Cardiac muscle cell (in vitro differentiated cells and primary cell): Measurements from ENCODE around the gene ACTA2. TPM values are rescaled to one million over a fixed set of nuclear protein-coding genes. Genes with fewer than 3 reads are reported as not detected.

ENCODE experiments used
- DNase-seq, 2 donors: peaks; one replicate each; pipeline versions ENCODE4 v3.0.0 to v3.0.0-alpha.2; 2010 to 2017; ENCODE audit warnings: low read depth in 1 of 2, low spot score in 1 of 2
- H3K27ac ChIP-seq: fragments of 200-600 bp; sonication (generic); 2 replicates; pipeline ENCODE4 v1.5.1; 2016
- H3K27me3 ChIP-seq: fragments of 200-600 bp; sonication (generic); 2 replicates; pipeline ENCODE4 v1.6.0; 2016; ENCODE audit warnings: control low read depth
- H3K36me3 ChIP-seq: fragments of 200-600 bp; sonication (generic); 2 replicates; pipeline ENCODE4 v1.5.1; 2016; ENCODE audit warnings: control low read depth
- H3K4me1 ChIP-seq: fragments of 200-600 bp; sonication (generic); 2 replicates; pipeline ENCODE4 v1.8.1; 2017; ENCODE audit warnings: low read depth, mild to moderate bottlenecking, mixed run types
- H3K4me3 ChIP-seq: fragments of 200-600 bp; sonication (generic); 2 replicates; pipeline ENCODE4 v1.5.1; 2016; ENCODE audit warnings: mild to moderate bottlenecking
- H3K9me3 ChIP-seq: fragments of 200-600 bp; sonication (generic); 2 replicates; pipeline ENCODE4 v1.5.1; 2017; ENCODE audit warnings: low read depth, mild to moderate bottlenecking, control low read depth
- CTCF ChIP-seq: IDR thresholded peaks from 2 replicates; pipeline ENCODE4 v1.5.1; 2012; ENCODE audit warnings: low read depth, mild to moderate bottlenecking, low read length
- polyA plus RNA-seq: library from polyadenylated mRNA; unstranded; fragments of >200 nt; fragmentation: Nextera tagmentation; extraction: Ambion mirVana; gene quantifications from 2 replicates; pipeline ENCODE4 v1.2.1, GENCODE V29; 2016
- total RNA-seq: library from RNA; depleted of rRNA; stranded (reverse); fragments of >200 nt; gene quantifications from 2 replicates; pipeline ENCODE4 v1.2.3, GENCODE V29; 2016

Gene ACTA2
- total and polyA plus RNA-seq, 2 experiments from 2014 or later = 405 to 2,064 TPM

DNA sequence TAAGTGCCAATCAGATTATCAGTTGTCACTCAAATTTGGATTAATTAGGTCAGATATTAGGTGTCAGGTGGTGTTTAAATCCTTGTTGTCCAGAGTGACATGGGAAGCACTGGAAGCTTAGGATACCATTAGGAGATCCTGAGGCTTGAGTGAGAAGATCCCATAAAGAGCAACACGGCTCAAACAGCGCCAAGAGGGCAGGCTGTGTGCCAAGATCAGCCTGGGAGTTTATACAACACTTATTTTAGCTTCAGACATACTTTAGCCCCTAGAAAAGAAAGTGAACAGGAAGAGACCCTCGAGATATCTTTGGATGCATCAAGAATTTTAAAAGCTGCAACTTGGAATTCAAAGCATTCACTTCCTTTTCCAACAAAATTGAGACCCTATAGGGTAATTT, 14.2 kb upstream of the ACTA2 start:
- no peak for DNase-seq
- Histone ChIP-seq H3K36me3 (no peaks in the 10 kb centered on the region), H3K4me3 (no peak overlapping the region), H3K27me3 (no peaks in the 10 kb centered on the region), H3K9me3 (no peaks in the 10 kb centered on the region), H3K27ac (peak overlapping the region; percentile 65), H3K4me1 (peaks cover 15% of the 10 kb centered on the region)
- TF ChIP-seq CTCF = no peak

GRCh38 chr10:88964869-88965415, 12.4 kb upstream of the ACTA2 start:
- Histone ChIP-seq H3K9me3 (peaks cover 2% of the 10 kb centered on the region), H3K27ac (no peak overlapping the region), H3K4me3 (no peak overlapping the region), H3K36me3 (no peaks in the 10 kb centered on the region), H3K4me1 (peaks cover 15% of the 10 kb centered on the region), H3K27me3 (no peaks in the 10 kb centered on the region)
- DNase-seq = peak in 1 of 2 donors; percentile 44
- no peak for TF ChIP-seq CTCF

- Histone ChIP-seq H3K9me3 (peaks cover 2% of the 10 kb centered on the region), H3K4me1 (peaks cover 15% of the 10 kb centered on the region), H3K27ac (no peak overlapping the region), H3K36me3 (no peaks in the 10 kb centered on the region), H3K4me3 (no peak overlapping the region), H3K27me3 (no peaks in the 10 kb centered on the region)
- DNase-seq = no peak
- TF ChIP-seq CTCF = no peak
Measured at GRCh38 chr10:88964360-88964759, 11.8 kb upstream of the ACTA2 start.

DNA sequence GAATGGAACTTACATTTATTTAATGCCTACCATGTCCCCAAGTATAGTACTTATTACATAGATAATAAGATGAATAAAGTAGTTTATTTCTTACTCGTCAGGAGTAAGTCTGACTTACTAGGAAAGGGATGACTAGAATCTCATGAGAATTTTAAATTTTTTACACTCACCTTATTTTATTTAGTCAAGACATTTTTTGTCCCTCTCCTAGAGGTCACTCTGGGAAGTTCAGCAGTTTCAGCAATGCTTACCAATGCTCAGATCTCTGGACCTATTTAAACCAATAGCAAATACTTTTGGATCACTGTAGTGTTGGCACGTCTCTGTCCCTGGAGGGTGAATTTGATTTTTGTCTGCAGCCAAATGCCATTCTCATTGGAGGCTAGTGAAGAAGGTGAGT, 10.7 kb upstream of the ACTA2 start:
- Histone ChIP-seq H3K4me3 (no peak overlapping the region), H3K36me3 (no peaks in the 10 kb centered on the region), H3K9me3 (peaks cover 2% of the 10 kb centered on the region), H3K27ac (no peak overlapping the region), H3K4me1 (peaks cover 15% of the 10 kb centered on the region), H3K27me3 (no peaks in the 10 kb centered on the region)
- no peak for DNase-seq
- TF ChIP-seq CTCF = no peak

DNA sequence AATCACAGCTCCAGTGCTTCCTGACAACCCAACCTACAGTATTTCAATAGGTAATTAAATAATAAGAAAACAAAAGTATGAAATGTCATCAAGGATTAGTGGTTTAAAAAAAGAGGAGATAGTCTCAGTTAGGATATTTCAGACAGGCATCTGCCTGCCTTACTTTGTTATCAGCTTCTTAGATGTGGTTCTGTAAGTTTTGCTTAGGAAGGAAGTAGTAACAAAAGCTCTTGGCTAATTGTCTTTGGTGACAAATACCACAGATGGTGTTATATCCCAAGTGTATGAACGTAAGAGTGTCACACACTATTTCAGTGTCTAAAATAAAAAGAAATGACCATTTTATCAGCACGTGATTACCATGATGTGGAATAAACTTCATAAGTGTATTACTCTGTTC, 9.8 kb upstream of the ACTA2 start:
- no peaks in the 10 kb centered on the region for H3K36me3 ChIP-seq
- peaks cover 15% of the 10 kb centered on the region for H3K4me1 ChIP-seq
- TF ChIP-seq CTCF = no peak
- no peaks in the 10 kb centered on the region for H3K27me3 ChIP-seq
- no peak for DNase-seq
- H3K9me3 ChIP-seq = peaks cover 2% of the 10 kb centered on the region
- no peak overlapping the region for H3K4me3 ChIP-seq
- no peak overlapping the region for H3K27ac ChIP-seq

DNA sequence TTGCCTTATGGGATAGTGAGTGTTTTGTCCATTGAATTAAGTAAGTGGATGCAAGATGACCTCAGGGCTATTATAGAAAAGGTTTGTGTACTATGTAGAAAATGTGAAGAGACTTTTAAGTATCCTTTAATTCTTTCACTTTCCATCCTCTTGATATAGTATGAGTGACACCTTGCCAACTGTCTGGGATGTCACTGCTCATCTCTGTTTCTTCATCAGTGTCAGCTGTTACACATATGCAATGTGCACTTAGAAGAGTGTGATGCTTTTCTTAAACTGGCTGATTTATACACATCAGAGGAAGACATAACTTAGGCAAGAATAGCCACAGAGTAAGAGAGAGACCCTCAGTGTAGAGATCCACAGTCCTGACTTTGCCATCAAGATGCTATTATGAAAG, 8.7 kb upstream of the ACTA2 start:
- TF ChIP-seq CTCF = no peak
- peaks cover 2% of the 10 kb centered on the region for H3K9me3 ChIP-seq
- DNase-seq = no peak
- no peak overlapping the region for H3K4me3 ChIP-seq
- no peaks in the 10 kb centered on the region for H3K27me3 ChIP-seq
- H3K36me3 ChIP-seq = no peaks in the 10 kb centered on the region
- H3K27ac ChIP-seq = no peak overlapping the region
- peaks cover 6% of the 10 kb centered on the region for H3K4me1 ChIP-seq
